Mesenchymal stem cell (in vitro differentiated cells and primary cell): Measurements from ENCODE around the gene FCSK.
"Not testable (repeated sequence)": the region's sequence is repeated elsewhere in the genome, so short reads cannot be mapped to it uniquely, and the experiment has no call there.

Experiments used
- DNase-seq: peaks from one replicate; pipeline ENCODE4 v3.0.0-alpha.2; 2013
- H2AFZ ChIP-seq: one replicate; pipeline ENCODE4 v1.6.1; 2013; ENCODE audit warnings: low read depth, mild to moderate bottlenecking, control low read depth, inconsistent platforms, low read length, moderate library complexity
- H2AK5ac ChIP-seq: 2 replicates; pipeline ENCODE4 v1.6.1; 2013; ENCODE audit warnings: low read length, moderate library complexity, mild to moderate bottlenecking, inconsistent platforms; ENCODE audit not compliant: severe bottlenecking
- H2BK120ac ChIP-seq: one replicate; pipeline ENCODE4 v1.6.1; 2013; ENCODE audit warnings: low read depth, mild to moderate bottlenecking, inconsistent platforms, low read length, moderate library complexity
- H2BK12ac ChIP-seq, 2 experiments: one replicate each; pipeline ENCODE4 v1.6.1; 2013; ENCODE audit warnings: inconsistent platforms in 2 of 2, low read length in 2 of 2, mild to moderate bottlenecking in 2 of 2, moderate library complexity in 2 of 2, control low read depth in 1 of 2
- H2BK15ac ChIP-seq: one replicate; pipeline ENCODE4 v1.6.1; 2013; ENCODE audit warnings: mild to moderate bottlenecking, low read depth, inconsistent platforms; ENCODE audit not compliant: poor library complexity, severe bottlenecking
- H2BK5ac ChIP-seq: 2 replicates; pipeline ENCODE4 v1.6.1; 2013; ENCODE audit warnings: low read depth, mild to moderate bottlenecking, low read length, control low read depth, inconsistent platforms; ENCODE audit not compliant: poor library complexity, severe bottlenecking
- H3K14ac ChIP-seq, 2 experiments: one replicate each; pipeline ENCODE4 v1.6.1; 2013; ENCODE audit warnings: inconsistent platforms in 2 of 2, low read length in 2 of 2, control low read depth in 1 of 2, mild to moderate bottlenecking in 1 of 2, moderate library complexity in 1 of 2
- H3K18ac ChIP-seq, 2 experiments: one replicate each; pipeline ENCODE4 v1.6.1; 2013; ENCODE audit warnings: inconsistent platforms in 2 of 2, low read length in 2 of 2, control low read depth in 1 of 2, low read depth in 1 of 2, mild to moderate bottlenecking in 1 of 2
- H3K23ac ChIP-seq, 2 experiments: one replicate each; pipeline ENCODE4 v1.6.1; 2013; ENCODE audit warnings: inconsistent platforms in 2 of 2, low read length in 2 of 2, mild to moderate bottlenecking in 2 of 2, moderate library complexity in 2 of 2, control low read depth in 1 of 2
- H3K27ac ChIP-seq: 2 replicates; pipeline ENCODE4 v1.5.1; 2013; ENCODE audit warnings: mild to moderate bottlenecking, moderate library complexity, low read length, control low read depth, inconsistent platforms; ENCODE audit not compliant: poor library complexity, severe bottlenecking
- H3K27me3 ChIP-seq, 2 experiments: 2 replicates each; pipeline versions ENCODE4 v1.6.1 to v1.7.0; 2013; ENCODE audit warnings: low read length in 2 of 2, mild to moderate bottlenecking in 2 of 2, moderate library complexity in 2 of 2, control low read depth in 1 of 2, inconsistent platforms in 1 of 2; ENCODE audit not compliant: control insufficient read depth in 1 of 2, insufficient read depth in 1 of 2
- H3K36me3 ChIP-seq, 2 experiments: 2 replicates each; pipeline versions ENCODE4 v1.6.1 to v1.7.0; 2013; ENCODE audit warnings: low read length in 2 of 2, control low read depth in 1 of 2, inconsistent platforms in 1 of 2, low read depth in 1 of 2, mild to moderate bottlenecking in 1 of 2; ENCODE audit not compliant: insufficient read depth in 2 of 2, control insufficient read depth in 1 of 2
- H3K4ac ChIP-seq, 2 experiments: one replicate each; pipeline ENCODE4 v1.6.1; 2013; ENCODE audit warnings: inconsistent platforms in 2 of 2, low read length in 2 of 2, mild to moderate bottlenecking in 2 of 2, moderate library complexity in 2 of 2, control low read depth in 1 of 2, low read depth in 1 of 2
- H3K4me1 ChIP-seq: 2 replicates; pipeline ENCODE4 v1.6.1; 2013; ENCODE audit warnings: low read depth, low read length, control low read depth; ENCODE audit not compliant: control insufficient read depth, insufficient read depth
- H3K4me2 ChIP-seq: 2 replicates; pipeline ENCODE4 v1.6.1; 2013; ENCODE audit warnings: low read length, mild to moderate bottlenecking, inconsistent platforms; ENCODE audit not compliant: poor library complexity, severe bottlenecking
- H3K4me3 ChIP-seq, 2 experiments: 2 replicates each; pipeline versions ENCODE4 v1.5.1 to v1.7.0; 2013; ENCODE audit warnings: low read length in 2 of 2, mild to moderate bottlenecking in 2 of 2, control low read depth in 1 of 2, low read depth in 1 of 2; ENCODE audit not compliant: insufficient read depth in 1 of 2
- H3K79me1 ChIP-seq: replicated peaks from 2 replicates; pipeline ENCODE4 v1.6.1; 2013; ENCODE audit warnings: mild to moderate bottlenecking, control low read depth, low read length, inconsistent platforms; ENCODE audit not compliant: poor library complexity, severe bottlenecking
- H3K9ac ChIP-seq: 2 replicates; pipeline ENCODE4 v1.7.0; 2013; ENCODE audit warnings: mild to moderate bottlenecking, low read length, moderate library complexity
- H3K9me3 ChIP-seq: 2 replicates; pipeline ENCODE4 v1.7.0; 2013; ENCODE audit warnings: mild to moderate bottlenecking, low read length; ENCODE audit not compliant: control insufficient read depth
- H4K8ac ChIP-seq: one replicate; pipeline ENCODE4 v1.6.1; 2013; ENCODE audit warnings: inconsistent platforms, mild to moderate bottlenecking, low read length, moderate library complexity
- H4K91ac ChIP-seq: one replicate; pipeline ENCODE4 v1.6.1; 2013; ENCODE audit warnings: mild to moderate bottlenecking, low read length, inconsistent platforms
- WGBS: methylation state at CpG from one replicate; pipeline ENCODE4 v1.1.7; 2013; ENCODE audit warnings: mixed read lengths; 5-methylcytosine and 5-hydroxymethylcytosine counted together

The FCSK gene

DNA sequence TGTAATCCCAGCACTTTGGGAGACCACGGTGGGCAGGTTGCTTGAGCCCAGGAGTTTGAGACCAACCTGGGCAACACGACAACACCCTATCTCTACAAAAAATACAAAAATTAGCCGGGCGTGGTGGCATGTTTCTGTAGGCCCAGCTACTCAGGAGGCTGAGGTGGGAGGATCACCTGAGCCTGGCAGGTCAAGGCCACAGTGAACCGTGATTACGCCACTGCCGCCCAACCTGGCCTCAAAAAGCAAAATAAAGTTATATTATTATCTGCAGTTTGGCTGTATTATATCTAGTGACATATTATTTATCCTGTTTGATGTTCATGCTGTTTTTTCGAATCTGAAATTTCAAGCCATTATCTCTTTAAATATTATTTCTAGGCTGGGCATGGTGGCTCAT lies 42.0 kb upstream of the FCSK start:
- Histone ChIP-seq H3K4ac (no peak overlapping the region), H4K8ac (no peak overlapping the region), H2BK120ac (no peak overlapping the region), H2BK15ac (no peak overlapping the region), H3K4me1 (peaks cover 17% of the 10 kb centered on the region), H3K27ac (no peak overlapping the region), H3K4me3 (no peak overlapping the region), H2AFZ (no peak overlapping the region), H3K36me3 (peaks cover 15 to 31% of the 10 kb centered on the region in 2 experiments), H2AK5ac (no peak overlapping the region), H3K9me3 (no peaks in the 10 kb centered on the region), H4K91ac (no peak overlapping the region), H2BK12ac (no peak overlapping the region), H3K27me3 (no peaks in the 10 kb centered on the region), H3K4me2 (no peak overlapping the region), H3K9ac (no peak overlapping the region), H3K18ac (no peak overlapping the region), H2BK5ac (no peak overlapping the region), H3K79me1 (peaks cover 39% of the 10 kb centered on the region), H3K14ac (no peak overlapping the region), H3K23ac (no peak overlapping the region)
- 98% methylated on average over 5 of the region's 8 CpGs for WGBS
- DNase-seq: no peak

DNA sequence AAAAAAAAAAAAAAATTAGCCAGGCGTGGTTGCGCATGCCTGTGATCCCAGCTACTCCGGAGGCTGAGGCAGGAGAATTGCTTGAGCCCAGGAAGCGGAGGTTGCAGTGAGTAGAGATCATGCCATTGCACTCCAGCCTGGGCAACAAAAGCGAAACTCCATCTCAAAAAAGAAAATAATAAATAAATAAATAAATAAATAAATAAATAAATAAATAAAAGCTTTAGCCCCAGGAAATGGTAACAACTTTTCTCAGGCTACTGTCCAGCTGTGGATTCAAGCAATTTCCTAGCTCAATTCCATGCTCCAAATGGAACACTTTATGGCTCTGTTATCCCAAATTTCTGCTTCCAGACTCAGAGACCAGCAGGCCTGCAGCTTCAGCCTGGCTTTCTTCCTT lies 40.8 kb upstream of the FCSK start:
- Histone ChIP-seq H3K4me1 (peaks cover 20% of the 10 kb centered on the region), H3K79me1 (peaks cover 32% of the 10 kb centered on the region), H3K36me3 (peaks cover 15 to 24% of the 10 kb centered on the region in 2 experiments)
- not testable (repeated sequence) for H3K14ac ChIP-seq, H3K23ac ChIP-seq, H3K27ac ChIP-seq, H4K8ac ChIP-seq, H2BK5ac ChIP-seq, H3K9me3 ChIP-seq, H4K91ac ChIP-seq, H2BK15ac ChIP-seq, H3K18ac ChIP-seq, H2BK12ac ChIP-seq, H3K9ac ChIP-seq, H3K4me3 ChIP-seq, H2AFZ ChIP-seq, H3K4ac ChIP-seq, DNase-seq, H3K4me2 ChIP-seq, H3K27me3 ChIP-seq, H2AK5ac ChIP-seq, H2BK120ac ChIP-seq
- no CpG with 5 or more reads among the region's 5 CpGs for WGBS

DNA sequence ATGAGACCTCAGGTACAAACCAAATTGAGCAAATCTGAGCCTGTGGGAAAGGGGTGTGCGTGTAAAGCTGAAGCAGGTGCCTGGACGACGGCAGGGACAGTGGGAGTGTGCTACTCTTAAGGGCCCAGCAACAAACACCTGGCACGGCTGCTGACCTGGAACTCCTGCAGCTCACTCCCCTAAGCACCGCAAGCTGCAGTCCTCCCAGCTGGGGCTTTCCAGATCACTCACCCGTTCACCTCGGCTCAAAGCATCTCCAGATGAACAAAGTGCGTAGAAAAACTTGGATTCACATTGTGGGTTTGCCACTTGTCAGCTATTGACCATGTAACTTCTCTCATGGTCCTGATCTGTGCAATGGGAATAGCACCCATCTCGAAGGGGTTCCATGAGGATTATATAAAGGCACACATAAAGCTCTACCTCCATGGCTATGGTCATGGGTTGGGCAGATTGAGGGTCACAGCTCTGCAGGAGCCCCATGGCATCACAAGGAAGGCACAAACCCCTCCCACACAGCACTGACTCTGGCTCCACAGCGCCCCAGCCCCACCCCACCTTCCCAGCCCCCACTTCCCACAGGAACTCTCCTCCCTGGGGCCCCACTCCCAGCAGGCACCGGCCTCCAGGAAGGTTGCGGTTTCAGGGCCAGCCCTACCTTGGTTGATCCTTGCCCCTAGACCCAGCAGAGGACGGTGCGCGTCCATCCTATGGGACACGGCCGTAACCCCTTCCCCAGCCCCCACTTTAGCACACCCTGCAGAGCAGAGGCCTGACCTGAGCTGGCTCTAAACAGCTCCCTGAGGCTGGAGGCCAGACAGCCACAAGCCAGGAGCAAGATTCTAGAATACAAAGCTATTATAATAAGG lies 37.4 kb upstream of the FCSK start:
- H3K14ac ChIP-seq: no peak overlapping the region
- no peak overlapping the region for H2BK15ac ChIP-seq
- H3K9ac ChIP-seq: no peak overlapping the region
- H2AFZ ChIP-seq: no peak overlapping the region
- no peaks in the 10 kb centered on the region for H3K27me3 ChIP-seq
- H4K91ac ChIP-seq: no peak overlapping the region
- H3K4me2 ChIP-seq: no peak overlapping the region
- peak overlapping the region; percentile 5 for H3K27ac ChIP-seq
- DNase-seq: no peak
- no peak overlapping the region for H3K4me3 ChIP-seq
- peak overlapping the region in 1 of 2 experiments; percentile 51 for H3K23ac ChIP-seq
- peak overlapping the region in 1 of 2 experiments; percentile 71 for H3K18ac ChIP-seq
- no peak overlapping the region for H2BK5ac ChIP-seq
- H2BK120ac ChIP-seq: no peak overlapping the region
- no peak overlapping the region for H2BK12ac ChIP-seq
- peak overlapping the region; percentile 43 for H4K8ac ChIP-seq
- no peak overlapping the region for H3K4ac ChIP-seq
- H3K4me1 ChIP-seq: peaks cover 48% of the 10 kb centered on the region
- no peaks in the 10 kb centered on the region for H3K9me3 ChIP-seq
- peaks cover 8 to 33% of the 10 kb centered on the region in 2 experiments for H3K36me3 ChIP-seq
- H3K79me1 ChIP-seq: peaks cover 36% of the 10 kb centered on the region
- 94% methylated on average over 14 of the region's 17 CpGs for WGBS
- H2AK5ac ChIP-seq: no peak overlapping the region

DNA sequence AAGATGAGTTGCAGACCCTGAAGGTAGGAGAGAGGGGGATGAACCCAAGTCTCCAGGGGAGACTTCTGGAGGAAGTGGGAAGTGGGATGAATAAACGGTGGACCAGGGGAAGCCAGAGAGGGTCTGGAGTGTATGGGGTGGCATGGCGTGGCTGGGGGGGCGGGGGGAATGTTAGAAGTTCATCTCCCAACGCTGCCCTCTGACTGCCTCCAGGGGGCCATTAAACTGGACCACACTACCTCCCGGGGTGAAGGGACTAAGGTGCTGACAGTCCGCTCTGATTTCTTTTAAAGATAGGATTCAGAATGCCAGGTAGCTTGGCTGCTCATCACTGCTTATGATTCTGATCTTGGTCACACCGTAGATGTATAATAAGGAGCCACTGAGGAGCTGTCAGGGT lies 36.7 kb upstream of the FCSK start:
- Histone ChIP-seq H2AK5ac (no peak overlapping the region), H3K18ac (no peak overlapping the region), H3K9ac (no peak overlapping the region), H3K4me2 (no peak overlapping the region), H4K8ac (no peak overlapping the region), H3K4me1 (peaks cover 53% of the 10 kb centered on the region), H2BK120ac (no peak overlapping the region), H2AFZ (no peak overlapping the region), H3K27me3 (no peaks in the 10 kb centered on the region), H3K36me3 (peaks cover 3 to 33% of the 10 kb centered on the region in 2 experiments), H3K23ac (no peak overlapping the region), H3K4ac (no peak overlapping the region), H3K79me1 (peaks cover 39% of the 10 kb centered on the region), H2BK15ac (no peak overlapping the region), H3K9me3 (no peaks in the 10 kb centered on the region), H4K91ac (no peak overlapping the region), H3K27ac (no peak overlapping the region), H2BK5ac (no peak overlapping the region), H3K4me3 (no peak overlapping the region), H3K14ac (no peak overlapping the region), H2BK12ac (no peak overlapping the region)
- DNase-seq: no peak
- WGBS: 83% methylated on average over 7 of the region's 7 CpGs
